GM19239 (cell line): Measurements from ENCODE around the gene CDC42SE1.

Experiments
- DNase-seq: peaks from one replicate; pipeline ENCODE4 v3.0.0; 2011; ENCODE audit warnings: low spot score; ENCODE audit not compliant: insufficient read length
- FAIRE-seq: peaks from 2 replicates; lab custom pipeline; 2011; peaks lifted over from hg19 to GRCh38; lab: Jason Lieb, UNC

Gene CDC42SE1

GRCh38 chr1:151055581-151055980 lies 3.8 kb downstream of the CDC42SE1 start:
- DNase-seq (no peak), FAIRE-seq (no peak)

GRCh38 chr1:151054971-151055547 lies 4.4 kb downstream of the CDC42SE1 start:
- no peak for DNase-seq
- no peak for FAIRE-seq

- DNase-seq (no peak), FAIRE-seq (no peak)
These were observed 7.9 kb downstream of the CDC42SE1 start for GRCh38 chr1:151051356-151052009.

GRCh38 chr1:151050051-151050688 lies 9.3 kb downstream of the CDC42SE1 start:
- FAIRE-seq (no peak), DNase-seq (no peak)

- DNase-seq (no peak), FAIRE-seq (no peak)
These were observed 10.0 kb downstream of the CDC42SE1 start for GRCh38 chr1:151049458-151049857.

- DNase-seq (no peak), FAIRE-seq (no peak)
These were observed 10.8 kb downstream of the CDC42SE1 start for GRCh38 chr1:151048645-151049032.

- peak; percentile 45 for FAIRE-seq
- DNase-seq = no peak
These were observed 11.3 kb downstream of the CDC42SE1 start for GRCh38 chr1:151047925-151048644.

GRCh38 chr1:151047591-151047924 lies 11.9 kb downstream of the CDC42SE1 start, which contains the start of gene C1orf56:
C1orf56 (plus strand) TSS chr1:151047751; CDS start chr1:151047848, 97 bp downstream.
- DNase-seq = peak; percentile 62
- FAIRE-seq = peak; percentile 33

GRCh38 chr1:151043163-151043562 lies 16.3 kb downstream of the CDC42SE1 start:
- no peak for FAIRE-seq
- DNase-seq = no peak

GRCh38 chr1:151039521-151039920 lies 19.9 kb downstream of the CDC42SE1 start:
- no peak for FAIRE-seq
- no peak for DNase-seq

GRCh38 chr1:151037032-151037431 lies 22.4 kb downstream of the CDC42SE1 start:
- DNase-seq (no peak), FAIRE-seq (no peak)

GRCh38 chr1:151036356-151036755 lies 23.1 kb downstream of the CDC42SE1 start, which contains the start of gene BNIPL:
BNIPL (plus strand) TSS chr1:151036586; CDS start chr1:151036726, 140 bp downstream.
- FAIRE-seq = no peak
- DNase-seq = no peak

- no peak for DNase-seq
- FAIRE-seq = no peak
These were observed 24.3 kb downstream of the CDC42SE1 start for GRCh38 chr1:151035167-151035566.

GRCh38 chr1:151032164-151032563 lies 27.3 kb downstream of the CDC42SE1 start:
- FAIRE-seq (no peak), DNase-seq (no peak)

- FAIRE-seq = no peak
- no peak for DNase-seq
These were observed 33.0 kb downstream of the CDC42SE1 start for GRCh38 chr1:151026460-151026859.

- FAIRE-seq (peak; percentile 84), DNase-seq (peak; percentile 73)
These were observed 34.8 kb downstream of the CDC42SE1 start for GRCh38 chr1:151024540-151025146.

- FAIRE-seq = no peak
These were observed 45.9 kb downstream of the CDC42SE1 start for GRCh38 chr1:151013518-151013917.

GRCh38 chr1:151012684-151013471 lies 46.5 kb downstream of the CDC42SE1 start:
- FAIRE-seq = no peak
- no peak for DNase-seq

More at GRCh38 chr1:151013518-151013917, 45.9 kb downstream of the CDC42SE1 start:
- no peak for DNase-seq

GRCh38 chr1:151011154-151011850 lies 48.1 kb downstream of the CDC42SE1 start:
- DNase-seq (no peak), FAIRE-seq (no peak)
